HEK293T (cell line): ENCODE measurements around the gene KRT5.

Experiments used
- CTCF ChIA-PET: fragments of 350-600 bp; formaldehyde crosslinking; extraction: SDS; loops from one replicate; lab custom pipeline; 2021; ENCODE audit warnings: antibody characterized with exemption, inconsistent platforms; lab: Yijun Ruan, JAX
- POLR2A ChIA-PET: fragments of 350-600 bp; formaldehyde crosslinking; extraction: SDS; loops from one replicate; lab custom pipeline; 2020; ENCODE audit warnings: antibody characterized with exemption, inconsistent platforms; lab: Yijun Ruan, JAX
- DNase-seq: peaks from one replicate; pipeline ENCODE4 v3.0.0; 2012; ENCODE audit warnings: mixed read lengths; ENCODE audit errors: extremely low spot score
- ARNT ChIP-seq: fragments of 450-650 bp; IDR thresholded peaks from 2 replicates; pipeline ENCODE4 v1.6.1; 2017; ENCODE audit warnings: mild to moderate bottlenecking
- BHLHE40 ChIP-seq: fragments of 450-650 bp; IDR thresholded peaks from 2 replicates; pipeline ENCODE4 v1.6.1; 2016; ENCODE audit warnings: mild to moderate bottlenecking, moderate library complexity, borderline replicate concordance
- CTBP1 ChIP-seq: fragments of 450-650 bp; IDR thresholded peaks from 2 replicates; pipeline ENCODE4 v1.6.1; 2016; ENCODE audit warnings: borderline replicate concordance
- ELF4 ChIP-seq: fragments of 450-650 bp; IDR thresholded peaks from 2 replicates; pipeline ENCODE4 v1.6.1; 2017; ENCODE audit warnings: antibody characterized with exemption
- FOXA1 ChIP-seq: fragments of 450-650 bp; IDR thresholded peaks from 2 replicates; pipeline ENCODE4 v1.6.1; 2016; ENCODE audit warnings: mild to moderate bottlenecking
- FOXK2 ChIP-seq: fragments of 450-650 bp; IDR thresholded peaks from 2 replicates; pipeline ENCODE4 v1.6.1; 2016; ENCODE audit warnings: mild to moderate bottlenecking
- FOXM1 ChIP-seq: fragments of 450-650 bp; IDR thresholded peaks from 2 replicates; pipeline ENCODE4 v1.6.1; 2017; ENCODE audit warnings: mild to moderate bottlenecking, borderline replicate concordance
- HDGF ChIP-seq: fragments of 450-650 bp; IDR thresholded peaks from 2 replicates; pipeline ENCODE4 v1.6.1; 2017; ENCODE audit warnings: antibody characterized with exemption, borderline replicate concordance
- L3MBTL2 ChIP-seq: fragments of 450-650 bp; conservative IDR thresholded peaks from 2 replicates; pipeline ENCODE4 v1.6.1; 2016; ENCODE audit warnings: mild to moderate bottlenecking
- LEF1 ChIP-seq: fragments of 450-650 bp; IDR thresholded peaks from 2 replicates; pipeline ENCODE4 v1.6.1; 2017; ENCODE audit warnings: mild to moderate bottlenecking, borderline replicate concordance
- NFRKB ChIP-seq: fragments of 450-650 bp; IDR thresholded peaks from 2 replicates; pipeline ENCODE4 v1.6.1; 2016; ENCODE audit warnings: mild to moderate bottlenecking, moderate library complexity
- PKNOX1 ChIP-seq: fragments of 450-650 bp; IDR thresholded peaks from 2 replicates; pipeline ENCODE4 v1.6.1; 2016
- SP1 ChIP-seq: fragments of 450-650 bp; IDR thresholded peaks from 2 replicates; pipeline ENCODE4 v1.6.1; 2017
- SUZ12 ChIP-seq: fragments of 450-650 bp; IDR thresholded peaks from 2 replicates; pipeline ENCODE4 v1.6.1; 2016; ENCODE audit warnings: mild to moderate bottlenecking
- TARDBP ChIP-seq: fragments of 450-650 bp; IDR thresholded peaks from 2 replicates; pipeline ENCODE4 v1.6.1; 2016
- ZNF384 ChIP-seq: fragments of 450-650 bp; IDR thresholded peaks from 2 replicates; pipeline ENCODE4 v1.6.1; 2016

The KRT5 gene

GRCh38 chr12:52464897-52465296 is 55.3 kb downstream of the KRT5 start:
- POLR2A ChIA-PET, result no interaction called here
- TF ChIP-seq HDGF, result no peak
- TF ChIP-seq PKNOX1, result no peak
- TF ChIP-seq ARNT, result no peak
- TF ChIP-seq NFRKB, result no peak
- TF ChIP-seq L3MBTL2, result no peak
- TF ChIP-seq FOXM1, result no peak
- no peak for TF ChIP-seq TARDBP
- no peak for TF ChIP-seq CTBP1
- TF ChIP-seq ZNF384, result no peak
- TF ChIP-seq SP1, result no peak
- TF ChIP-seq SUZ12, result no peak
- TF ChIP-seq FOXK2, result no peak
- no peak for TF ChIP-seq BHLHE40
- TF ChIP-seq FOXA1, result no peak
- no peak for TF ChIP-seq ELF4
- TF ChIP-seq LEF1, result no peak
- DNase-seq, result no peak
- CTCF ChIA-PET, result no interaction called here
